A673 (cell line): Measurements from ENCODE around the gene ATP8A2. TPM values are rescaled to one million over a fixed set of nuclear protein-coding genes. Genes with fewer than 3 reads are reported as not detected.

Source experiments
- BruUV-seq: library from RNA; stranded (reverse); fragments of 400-500 nt; replicated peaks from 2 replicates; lab custom pipeline; 2021; lab: Mats Ljungman, UMichigan
- CTCF ChIA-PET: fragments of 300-600 bp; sonication (Branson Sonifier 250); formaldehyde crosslinking; loops from one replicate; lab custom pipeline; 2022; ENCODE audit warnings: antibody characterized with exemption; lab: Charles Lee
- POLR2A ChIA-PET: fragments of 300-600 bp; sonication (Branson Sonifier 250); formaldehyde crosslinking; loops from one replicate; lab custom pipeline; 2022; ENCODE audit warnings: antibody characterized with exemption; ENCODE audit not compliant: low non-redundant PET; lab: Charles Lee
- DNase-seq: peaks from one replicate; pipeline ENCODE4 v3.0.0-alpha.2; 2015; ENCODE audit warnings: low spot score
- H3K27ac ChIP-seq: fragments of 200-600 bp; sonication (generic); 2 replicates; pipeline ENCODE4 v1.5.1; 2016; ENCODE audit warnings: mixed run types, low read depth, mild to moderate bottlenecking, mixed read lengths, antibody characterized with exemption, low read length; ENCODE audit not compliant: poor library complexity, severe bottlenecking
- H3K27me3 ChIP-seq: fragments of 200-600 bp; sonication (generic); replicated peaks from 2 replicates; pipeline ENCODE4 v1.6.1; 2017; ENCODE audit warnings: mixed run types, low read depth, mild to moderate bottlenecking, mixed read lengths, antibody characterized with exemption, low read length; ENCODE audit not compliant: insufficient read depth, poor library complexity
- H3K36me3 ChIP-seq: fragments of 200-600 bp; sonication (generic); 2 replicates; pipeline ENCODE4 v1.6.1; 2016; ENCODE audit warnings: mixed run types, mild to moderate bottlenecking, mixed read lengths, antibody characterized with exemption, low read length; ENCODE audit not compliant: insufficient read depth, poor library complexity, severe bottlenecking
- H3K4me1 ChIP-seq: fragments of 200-600 bp; sonication (generic); 2 replicates; pipeline ENCODE4 v1.6.1; 2017; ENCODE audit warnings: mixed run types, mild to moderate bottlenecking, mixed read lengths, antibody characterized with exemption, low read length; ENCODE audit not compliant: insufficient read depth, poor library complexity, severe bottlenecking
- H3K4me3 ChIP-seq: fragments of 200-600 bp; sonication (generic); 2 replicates; pipeline ENCODE4 v1.5.1; 2016; ENCODE audit warnings: low read depth, mixed run types, mild to moderate bottlenecking, mixed read lengths, low read length; ENCODE audit not compliant: poor library complexity, severe bottlenecking
- H3K9me3 ChIP-seq: fragments of 200-600 bp; sonication (generic); 2 replicates; pipeline ENCODE4 v1.6.1; 2016; ENCODE audit warnings: mixed run types, low read depth, mild to moderate bottlenecking, mixed read lengths, antibody characterized with exemption, low read length; ENCODE audit not compliant: poor library complexity, severe bottlenecking
- EZH2 ChIP-seq: fragments of 200-600 bp; sonication (generic); IDR thresholded peaks from 2 replicates; pipeline ENCODE4 v1.6.1; 2017; ENCODE audit warnings: borderline replicate concordance, low read depth, mild to moderate bottlenecking, mixed read lengths, antibody characterized with exemption, low read length; ENCODE audit not compliant: poor library complexity, severe bottlenecking
- intact Hi-C: fragments of 100-400 bp; cut with micrococcal nuclease; formaldehyde crosslinking; loops from one replicate; pipeline ENCODE4 v1.10.0; 2022; ENCODE audit not compliant: unreplicated experiment
- total RNA-seq: library from RNA; stranded (reverse); gene quantifications from 2 replicates; pipeline ENCODE4 v1.2.3, GENCODE V29; 2021
- TF ChIP-seq, protein P1 (sequence below): fragments of 300-800, 200-600 bp; sonication (generic); conservative IDR thresholded peaks from 2 replicates; pipeline ENCODE4 v1.5.1; 2017; ENCODE audit warnings: low read depth, mild to moderate bottlenecking, antibody characterized with exemption, low read length, moderate library complexity, mixed read lengths

Gene ATP8A2
- total RNA-seq, 1 experiment from 2014 or later, result 0.92 TPM

DNA sequence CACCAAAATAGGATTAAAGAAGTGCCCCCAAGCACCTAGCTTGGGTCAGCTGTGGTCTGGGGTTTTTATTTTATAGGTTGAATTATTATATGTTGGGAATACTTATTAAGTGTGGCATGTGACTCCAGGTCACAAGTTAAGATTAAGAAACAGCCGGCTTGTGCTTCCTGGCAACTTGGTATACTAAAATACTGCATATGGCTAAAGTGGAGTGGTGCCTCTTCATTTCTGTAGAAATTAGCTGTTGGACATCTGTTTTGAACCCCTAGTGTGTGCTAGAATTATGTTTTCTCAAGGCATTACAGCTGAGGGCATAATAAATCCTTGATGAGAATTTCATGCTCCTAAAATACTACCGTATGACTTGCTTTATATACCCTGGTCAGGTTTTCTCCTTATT lies 393.5 kb downstream of the ATP8A2 start:
- H3K36me3 ChIP-seq, result no peaks in the 10 kb centered on the region
- H3K4me1 ChIP-seq, result peaks cover 10% of the 10 kb centered on the region
- no TSS peak for BruUV-seq
- no peak overlapping the region for H3K27ac ChIP-seq
- intact Hi-C loops, result no loop called here
- no peak overlapping the region for H3K4me3 ChIP-seq
- no peaks in the 10 kb centered on the region for H3K9me3 ChIP-seq
- ChIA-PET POLR2A (no interaction called here), CTCF (no interaction called here)
- H3K27me3 ChIP-seq, result no peaks in the 10 kb centered on the region
- DNase-seq, result no peak
- TF ChIP-seq, protein P1, sequence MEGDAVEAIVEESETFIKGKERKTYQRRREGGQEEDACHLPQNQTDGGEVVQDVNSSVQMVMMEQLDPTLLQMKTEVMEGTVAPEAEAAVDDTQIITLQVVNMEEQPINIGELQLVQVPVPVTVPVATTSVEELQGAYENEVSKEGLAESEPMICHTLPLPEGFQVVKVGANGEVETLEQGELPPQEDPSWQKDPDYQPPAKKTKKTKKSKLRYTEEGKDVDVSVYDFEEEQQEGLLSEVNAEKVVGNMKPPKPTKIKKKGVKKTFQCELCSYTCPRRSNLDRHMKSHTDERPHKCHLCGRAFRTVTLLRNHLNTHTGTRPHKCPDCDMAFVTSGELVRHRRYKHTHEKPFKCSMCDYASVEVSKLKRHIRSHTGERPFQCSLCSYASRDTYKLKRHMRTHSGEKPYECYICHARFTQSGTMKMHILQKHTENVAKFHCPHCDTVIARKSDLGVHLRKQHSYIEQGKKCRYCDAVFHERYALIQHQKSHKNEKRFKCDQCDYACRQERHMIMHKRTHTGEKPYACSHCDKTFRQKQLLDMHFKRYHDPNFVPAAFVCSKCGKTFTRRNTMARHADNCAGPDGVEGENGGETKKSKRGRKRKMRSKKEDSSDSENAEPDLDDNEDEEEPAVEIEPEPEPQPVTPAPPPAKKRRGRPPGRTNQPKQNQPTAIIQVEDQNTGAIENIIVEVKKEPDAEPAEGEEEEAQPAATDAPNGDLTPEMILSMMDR, result no peak
- no peak for TF ChIP-seq EZH2

GRCh38 chr13:25766576-25766975 lies 394.8 kb downstream of the ATP8A2 start:
- intact Hi-C loops, result no loop called here
- Histone ChIP-seq H3K27me3 (no peaks in the 10 kb centered on the region), H3K9me3 (no peaks in the 10 kb centered on the region), H3K36me3 (no peaks in the 10 kb centered on the region), H3K4me1 (peaks cover 10% of the 10 kb centered on the region), H3K27ac (no peak overlapping the region), H3K4me3 (no peak overlapping the region)
- CTCF ChIA-PET, result no interaction called here
- DNase-seq, result no peak
- POLR2A ChIA-PET, result no interaction called here
- no peak for TF ChIP-seq EZH2
- TF ChIP-seq, protein P1, result no peak
- no TSS peak for BruUV-seq

GRCh38 chr13:25766991-25767390 lies 395.2 kb downstream of the ATP8A2 start:
- TF ChIP-seq EZH2, result no peak
- TF ChIP-seq, protein P1, result no peak
- ChIA-PET POLR2A (no interaction called here), CTCF (no interaction called here)
- no peak for DNase-seq
- no peaks in the 10 kb centered on the region for H3K27me3 ChIP-seq
- H3K9me3 ChIP-seq, result no peaks in the 10 kb centered on the region
- H3K4me1 ChIP-seq, result peaks cover 13% of the 10 kb centered on the region
- intact Hi-C loops, result no loop called here
- H3K36me3 ChIP-seq, result no peaks in the 10 kb centered on the region
- no TSS peak for BruUV-seq
- no peak overlapping the region for H3K27ac ChIP-seq
- no peak overlapping the region for H3K4me3 ChIP-seq
